T-helper 17 cell (primary cell): ENCODE measurements around the gene PKD1. TPM values are rescaled to one million over a fixed set of nuclear protein-coding genes. Genes with fewer than 3 reads are reported as not detected.
A peak's percentile ranks its signal among the peaks of the same experiment; 100 is the strongest.

Experiments used
- ATAC-seq: fragments of 150-1000 bp; cut with Tn5 transposase; 2 replicates; pipeline ENCODE4 v1.10.0; 2021; ENCODE audit warnings: mild to moderate bottlenecking, moderate library complexity
- DNase-seq, 3 donors: peaks; one replicate each; pipeline versions ENCODE4 v3.0.0 to v3.0.0-alpha.2; 2020 to 2021
- H3K9me3 ChIP-seq: one replicate; pipeline ENCODE4 v1.7.0; 2013; ENCODE audit warnings: low read length, mild to moderate bottlenecking; ENCODE audit not compliant: control insufficient read depth, poor library complexity, severe bottlenecking
- H3K27ac Mint-ChIP-seq: one replicate; pipeline ENCODE4 v1.8.0; 2022; ENCODE audit warnings: mild to moderate bottlenecking, moderate library complexity, mixed read lengths
- H3K27me3 Mint-ChIP-seq: one replicate; pipeline ENCODE4 v1.8.0; 2022; ENCODE audit warnings: mixed read lengths
- H3K36me3 Mint-ChIP-seq: one replicate; pipeline ENCODE4 v1.8.0; 2022; ENCODE audit warnings: low read depth, mixed read lengths
- H3K4me1 Mint-ChIP-seq: one replicate; pipeline ENCODE4 v1.8.0; 2022; ENCODE audit warnings: mild to moderate bottlenecking, mixed read lengths
- H3K4me3 Mint-ChIP-seq: one replicate; pipeline ENCODE4 v1.8.0; 2022; ENCODE audit warnings: mild to moderate bottlenecking, moderate library complexity, mixed read lengths
- total RNA-seq, 4 donors: library from RNA in 2 of 4; stranded (reverse) in 2 of 4; gene quantifications; one replicate each; pipeline ENCODE4 v1.2.3 and lab custom pipeline; 2022 to 2026

Gene PKD1
- total RNA-seq, 2 donors from 2014 or later, result 86.6 to 88.9 TPM

GRCh38 chr16:2162676-2163118 is 27.0 kb upstream of the PKD1 start:
- no peak for ATAC-seq
- Mint-ChIP-seq H3K36me3 (no peaks in the 10 kb centered on the region), H3K27me3 (no peaks in the 10 kb centered on the region), H3K4me1 (peaks cover 2% of the 10 kb centered on the region), H3K27ac (no peak overlapping the region), H3K4me3 (no peak overlapping the region)
- no peak for DNase-seq
- no peaks in the 10 kb centered on the region for H3K9me3 ChIP-seq

GRCh38 chr16:2161911-2162310 is 26.2 kb upstream of the PKD1 start:
- Mint-ChIP-seq H3K27me3 (no peaks in the 10 kb centered on the region), H3K4me1 (peaks cover 9% of the 10 kb centered on the region), H3K36me3 (no peaks in the 10 kb centered on the region), H3K4me3 (no peak overlapping the region), H3K27ac (no peak overlapping the region)
- DNase-seq (no peak), ATAC-seq (no peak)
- H3K9me3 ChIP-seq, result no peaks in the 10 kb centered on the region

GRCh38 chr16:2160915-2161551 is 25.3 kb upstream of the PKD1 start:
- no peaks in the 10 kb centered on the region for H3K9me3 ChIP-seq
- Mint-ChIP-seq H3K27ac (no peak overlapping the region), H3K27me3 (no peaks in the 10 kb centered on the region), H3K36me3 (no peaks in the 10 kb centered on the region), H3K4me3 (no peak overlapping the region), H3K4me1 (peaks cover 17% of the 10 kb centered on the region)
- ATAC-seq (no peak), DNase-seq (no peak)

- Mint-ChIP-seq H3K36me3 (no peaks in the 10 kb centered on the region), H3K4me1 (peaks cover 30% of the 10 kb centered on the region), H3K27me3 (no peaks in the 10 kb centered on the region), H3K27ac (no peak overlapping the region), H3K4me3 (no peak overlapping the region)
- DNase-seq (no peak), ATAC-seq (no peak)
- H3K9me3 ChIP-seq, result no peaks in the 10 kb centered on the region
Observed at GRCh38 chr16:2159175-2159838, 23.6 kb upstream of the PKD1 start.

GRCh38 chr16:2158262-2158638 is 22.6 kb upstream of the PKD1 start:
- Mint-ChIP-seq H3K27me3 (no peaks in the 10 kb centered on the region), H3K4me1 (peaks cover 35% of the 10 kb centered on the region), H3K4me3 (no peak overlapping the region), H3K27ac (peak overlapping the region; percentile 63), H3K36me3 (no peaks in the 10 kb centered on the region)
- no peaks in the 10 kb centered on the region for H3K9me3 ChIP-seq
- no peak for ATAC-seq
- DNase-seq, result no peak

- Mint-ChIP-seq H3K4me3 (peak overlapping the region; percentile 97), H3K4me1 (peaks cover 36% of the 10 kb centered on the region), H3K36me3 (no peaks in the 10 kb centered on the region), H3K27me3 (no peaks in the 10 kb centered on the region), H3K27ac (peak overlapping the region; percentile 63)
- H3K9me3 ChIP-seq, result no peaks in the 10 kb centered on the region
- ATAC-seq (no peak), DNase-seq (no peak)
Observed at GRCh38 chr16:2157480-2158261, 22.0 kb upstream of the PKD1 start.

- DNase-seq, result no peak
- H3K27ac Mint-ChIP-seq, result peak overlapping the region; percentile 79
- peak overlapping the region; percentile 97 for H3K4me3 Mint-ChIP-seq
- no peaks in the 10 kb centered on the region for H3K9me3 ChIP-seq
- H3K36me3 Mint-ChIP-seq, result no peaks in the 10 kb centered on the region
- H3K4me1 Mint-ChIP-seq, result peaks cover 36% of the 10 kb centered on the region
- no peaks in the 10 kb centered on the region for H3K27me3 Mint-ChIP-seq
- no peak for ATAC-seq
Observed at GRCh38 chr16:2156849-2157224, 21.1 kb upstream of the PKD1 start.

GRCh38 chr16:2155977-2156848 is 20.5 kb upstream of the PKD1 start:
- Mint-ChIP-seq H3K4me1 (peaks cover 38% of the 10 kb centered on the region), H3K27me3 (no peaks in the 10 kb centered on the region), H3K36me3 (no peaks in the 10 kb centered on the region), H3K27ac (peak overlapping the region; percentile 95), H3K4me3 (peak overlapping the region; percentile 97)
- DNase-seq (no peak), ATAC-seq (no peak)
- no peaks in the 10 kb centered on the region for H3K9me3 ChIP-seq

- no peaks in the 10 kb centered on the region for H3K27me3 Mint-ChIP-seq
- DNase-seq, result peak; percentile 89 to 96 (median 93)
Observed at GRCh38 chr16:2155091-2155950, 19.6 kb upstream of the PKD1 start, which contains the start of gene TRAF7. TRAF7 (plus strand) TSS chr16:2155782; CDS start chr16:2163921, 8,139 bp downstream.

GRCh38 chr16:2154533-2155090 is 18.9 kb upstream of the PKD1 start:
- ATAC-seq, result no peak
- Mint-ChIP-seq H3K4me1 (peaks cover 42% of the 10 kb centered on the region), H3K36me3 (no peaks in the 10 kb centered on the region), H3K27me3 (no peaks in the 10 kb centered on the region), H3K27ac (peak overlapping the region; percentile 95), H3K4me3 (peak overlapping the region; percentile 97)
- H3K9me3 ChIP-seq, result no peaks in the 10 kb centered on the region
- no peak for DNase-seq

More at GRCh38 chr16:2155091-2155950, 19.6 kb upstream of the PKD1 start, which contains the start of gene TRAF7:
- no peaks in the 10 kb centered on the region for H3K9me3 ChIP-seq
- peak within 1 kb of the TSS; percentile 97 for H3K4me3 Mint-ChIP-seq
- H3K4me1 Mint-ChIP-seq, result peaks cover 40% of the 10 kb centered on the region
- no peaks in the 10 kb centered on the region for H3K36me3 Mint-ChIP-seq
- H3K27ac Mint-ChIP-seq, result peak within 1 kb of the TSS; percentile 95
- ATAC-seq, result peak; percentile 93

GRCh38 chr16:2152695-2153506 is 17.2 kb upstream of the PKD1 start:
- Mint-ChIP-seq H3K36me3 (no peaks in the 10 kb centered on the region), H3K4me3 (peak overlapping the region; percentile 97), H3K4me1 (peaks cover 42% of the 10 kb centered on the region), H3K27me3 (no peaks in the 10 kb centered on the region), H3K27ac (peak overlapping the region; percentile 95)
- DNase-seq, result peak in 1 of 3 donors; percentile 9
- H3K9me3 ChIP-seq, result no peaks in the 10 kb centered on the region
- ATAC-seq, result no peak
